ENCODE data around the gene BRAT1.

- TF ChIP-seq, protein P1, sequence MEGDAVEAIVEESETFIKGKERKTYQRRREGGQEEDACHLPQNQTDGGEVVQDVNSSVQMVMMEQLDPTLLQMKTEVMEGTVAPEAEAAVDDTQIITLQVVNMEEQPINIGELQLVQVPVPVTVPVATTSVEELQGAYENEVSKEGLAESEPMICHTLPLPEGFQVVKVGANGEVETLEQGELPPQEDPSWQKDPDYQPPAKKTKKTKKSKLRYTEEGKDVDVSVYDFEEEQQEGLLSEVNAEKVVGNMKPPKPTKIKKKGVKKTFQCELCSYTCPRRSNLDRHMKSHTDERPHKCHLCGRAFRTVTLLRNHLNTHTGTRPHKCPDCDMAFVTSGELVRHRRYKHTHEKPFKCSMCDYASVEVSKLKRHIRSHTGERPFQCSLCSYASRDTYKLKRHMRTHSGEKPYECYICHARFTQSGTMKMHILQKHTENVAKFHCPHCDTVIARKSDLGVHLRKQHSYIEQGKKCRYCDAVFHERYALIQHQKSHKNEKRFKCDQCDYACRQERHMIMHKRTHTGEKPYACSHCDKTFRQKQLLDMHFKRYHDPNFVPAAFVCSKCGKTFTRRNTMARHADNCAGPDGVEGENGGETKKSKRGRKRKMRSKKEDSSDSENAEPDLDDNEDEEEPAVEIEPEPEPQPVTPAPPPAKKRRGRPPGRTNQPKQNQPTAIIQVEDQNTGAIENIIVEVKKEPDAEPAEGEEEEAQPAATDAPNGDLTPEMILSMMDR (conservative IDR thresholded peaks at IDR 0.05; ENCODE audit: low read length) = no peak
- no peak for TF ChIP-seq EZH2phosphoT487 (IDR thresholded peaks at IDR 0.05; ENCODE audit: borderline replicate concordance, low read depth, low read length)
These were observed 19.9 kb upstream of the BRAT1 start for GRCh38 chr7:2575046-2575732.
